Endothelial cell of umbilical vein (primary cell): ENCODE results near the gene ACADVL. TPM values are rescaled to one million over a fixed set of nuclear protein-coding genes. Genes with fewer than 3 reads are reported as not detected.

Source experiments
- BruUV-seq: library from RNA; stranded (reverse); fragments of 400-500 nt; replicated peaks from 2 replicates; lab custom pipeline; 2021; lab: Mats Ljungman, UMichigan
- CTCF ChIA-PET: fragments of 300-600, 350-600 bp; sonication (Branson Sonifier 250); formaldehyde crosslinking; loops from one replicate; lab custom pipeline; 2021; ENCODE audit warnings: antibody characterized with exemption, inconsistent platforms; lab: Charles Lee
- POLR2A ChIA-PET: fragments of 300-600, 350-600 bp; sonication (Branson Sonifier 250); formaldehyde crosslinking; loops from one replicate; lab custom pipeline; 2021; ENCODE audit warnings: antibody characterized with exemption, inconsistent platforms; lab: Charles Lee
- DNase-seq: peaks from one replicate; pipeline ENCODE4 v3.0.0-alpha.2; 2011; ENCODE audit warnings: low read depth, low spot score
- FAIRE-seq: peaks from 2 replicates; lab custom pipeline; 2011; peaks lifted over from hg19 to GRCh38; lab: Jason Lieb, UNC
- H2AFZ ChIP-seq: 2 replicates; pipeline ENCODE4 v1.6.0; 2012; ENCODE audit warnings: low read depth, low read length, control low read depth, inconsistent platforms
- H3K27ac ChIP-seq: 2 replicates; pipeline ENCODE4 v1.5.1; 2011; ENCODE audit warnings: low read depth, mild to moderate bottlenecking, control low read depth, low read length, moderate library complexity; ENCODE audit not compliant: insufficient read depth
- H3K27me3 ChIP-seq, 2 experiments: 2 replicates each; pipeline versions ENCODE4 v1.6.0 to v1.6.1; 2011; ENCODE audit warnings: low read length in 2 of 2, mixed read lengths in 1 of 2; ENCODE audit not compliant: control insufficient read depth in 2 of 2, insufficient read depth in 2 of 2
- H3K36me3 ChIP-seq, 2 experiments: 2 replicates in 1 of 2; 3 replicates in 1 of 2; pipeline ENCODE4 v1.5.1; 2011; ENCODE audit warnings: low read length in 2 of 2, mild to moderate bottlenecking in 1 of 2, moderate library complexity in 1 of 2; ENCODE audit not compliant: control insufficient read depth in 2 of 2, insufficient read depth in 2 of 2; ENCODE audit errors: extremely low read depth in 1 of 2
- H3K4me1 ChIP-seq: 3 replicates; pipeline ENCODE4 v1.5.1; 2011; ENCODE audit warnings: mild to moderate bottlenecking, low read length; ENCODE audit not compliant: control insufficient read depth, insufficient read depth; ENCODE audit errors: extremely low read depth
- H3K4me2 ChIP-seq: 2 replicates; pipeline ENCODE4 v1.6.1; 2011; ENCODE audit warnings: low read length, control low read depth, mixed read lengths; ENCODE audit not compliant: insufficient read depth
- H3K4me3 ChIP-seq, 3 experiments: fragments of 200-600 bp in 1 of 3; sonication (generic), shearing (Covaris generic) in 1 of 3; replicated peaks in 1 of 3; 2 replicates each; pipeline ENCODE4 v1.5.1; 2011 to 2016; ENCODE audit warnings: control low read depth in 3 of 3, low read length in 3 of 3, mild to moderate bottlenecking in 2 of 3, inconsistent platforms in 1 of 3, low read depth in 1 of 3, moderate library complexity in 1 of 3; ENCODE audit not compliant: insufficient read depth in 1 of 3
- H3K79me2 ChIP-seq: 2 replicates; pipeline ENCODE4 v1.6.0; 2012; ENCODE audit warnings: low read length, inconsistent platforms; ENCODE audit not compliant: control insufficient read depth, insufficient read depth
- H3K9ac ChIP-seq: replicated peaks from 2 replicates; pipeline ENCODE3; 2011; ENCODE audit warnings: low read length, control low read depth; ENCODE audit not compliant: insufficient read depth; ENCODE audit errors: extremely low read depth
- H3K9me1 ChIP-seq: replicated peaks from 3 replicates; pipeline ENCODE4 v1.6.0; 2011; ENCODE audit warnings: mild to moderate bottlenecking, low read length; ENCODE audit not compliant: control insufficient read depth, insufficient read depth; ENCODE audit errors: extremely low read depth
- H3K9me3 ChIP-seq: replicated peaks from 2 replicates; pipeline ENCODE4 v1.5.1; 2012; ENCODE audit warnings: low read length, inconsistent platforms; ENCODE audit not compliant: control insufficient read depth, insufficient read depth
- H4K20me1 ChIP-seq: replicated peaks from 2 replicates; pipeline ENCODE3; 2011; ENCODE audit warnings: mild to moderate bottlenecking, low read length; ENCODE audit not compliant: control insufficient read depth, insufficient read depth; ENCODE audit errors: extremely low read depth
- EZH2 ChIP-seq: IDR thresholded peaks from 2 replicates; pipeline ENCODE4 v1.6.1; 2012; ENCODE audit warnings: borderline replicate concordance, low read depth, mild to moderate bottlenecking, moderate library complexity, low read length, inconsistent platforms; ENCODE audit not compliant: severe bottlenecking
- FOS ChIP-seq: IDR thresholded peaks from 2 replicates; pipeline ENCODE4 v1.6.1; 2011; ENCODE audit warnings: mild to moderate bottlenecking, low read length, moderate library complexity, borderline replicate concordance; ENCODE audit not compliant: insufficient read depth
- GATA2 ChIP-seq: IDR thresholded peaks from 2 replicates; pipeline ENCODE4 v1.7.0; 2011; ENCODE audit warnings: low read depth, mild to moderate bottlenecking, moderate library complexity, mixed read lengths, low read length; ENCODE audit not compliant: insufficient read length, insufficient read depth
- JUN ChIP-seq: IDR thresholded peaks from 2 replicates; pipeline ENCODE4 v1.6.1; 2011; ENCODE audit warnings: borderline replicate concordance, low read depth; ENCODE audit not compliant: insufficient read length, insufficient read depth
- MYC ChIP-seq: IDR thresholded peaks from one replicate; pipeline ENCODE4 v1.6.1; 2011; ENCODE audit warnings: mild to moderate bottlenecking, low read depth, low read length
- POLR2A ChIP-seq: IDR thresholded peaks from 2 replicates; pipeline ENCODE4 v1.6.1; 2012; ENCODE audit warnings: low read depth, mild to moderate bottlenecking, control low read depth, low read length
- POLR2AphosphoS5 ChIP-seq: IDR thresholded peaks from 2 replicates; pipeline ENCODE4 v1.6.1; 2012; ENCODE audit warnings: low read depth, mild to moderate bottlenecking, control low read depth, low read length, moderate library complexity; ENCODE audit not compliant: insufficient read depth
- dilution Hi-C: fragments of 300-500 bp; cut with MboI; formaldehyde crosslinking; loops from one replicate; pipeline ENCODE4 v1.15.0; 2019; ENCODE audit warnings: low sequenced_read_pairs; ENCODE audit not compliant: extremely low pct_ligation_motif_present
- intact Hi-C: fragments of 100-400 bp; cut with micrococcal nuclease; formaldehyde crosslinking; loops from one replicate; pipeline ENCODE4 v1.10.0; 2022
- polyA plus RNA-seq, 4 experiments: library from polyadenylated mRNA; depleted of rRNA in 3 of 4; stranded (reverse) in 3 of 4; unstranded in 1 of 4; fragments of >200 nt; gene quantifications; 2 replicates each; pipeline versions ENCODE4 v1.2.1 to v1.2.3, GENCODE V29; 2011 to 2012; ENCODE audit warnings: missing spikeins in 1 of 4
- total RNA-seq: library from RNA; stranded (reverse); gene quantifications from 2 replicates; pipeline ENCODE4 v1.2.3, GENCODE V29; 2021
- TF ChIP-seq, protein P1 (sequence below): IDR thresholded peaks from 2 replicates; pipeline ENCODE4 v1.6.1; 2011; ENCODE audit not compliant: insufficient read depth, insufficient read length
- TF ChIP-seq, protein P2 (sequence below), 2 donors: IDR thresholded peaks; 1 replicate in 1 of 2; 2 replicates in 1 of 2; pipeline ENCODE4 v1.5.1; 2011; ENCODE audit warnings: low read length in 2 of 2, mild to moderate bottlenecking in 2 of 2, moderate library complexity in 2 of 2, control low read depth in 1 of 2, inconsistent platforms in 1 of 2, low read depth in 1 of 2; ENCODE audit not compliant: insufficient read depth in 1 of 2; ENCODE audit errors: extremely low read depth in 1 of 2

ACADVL gene
- total and polyA plus RNA-seq, 2 donors (not counting 3 experiments of a cell fraction or from before 2014, with no cell fraction given) = 308 to 376 TPM

DNA sequence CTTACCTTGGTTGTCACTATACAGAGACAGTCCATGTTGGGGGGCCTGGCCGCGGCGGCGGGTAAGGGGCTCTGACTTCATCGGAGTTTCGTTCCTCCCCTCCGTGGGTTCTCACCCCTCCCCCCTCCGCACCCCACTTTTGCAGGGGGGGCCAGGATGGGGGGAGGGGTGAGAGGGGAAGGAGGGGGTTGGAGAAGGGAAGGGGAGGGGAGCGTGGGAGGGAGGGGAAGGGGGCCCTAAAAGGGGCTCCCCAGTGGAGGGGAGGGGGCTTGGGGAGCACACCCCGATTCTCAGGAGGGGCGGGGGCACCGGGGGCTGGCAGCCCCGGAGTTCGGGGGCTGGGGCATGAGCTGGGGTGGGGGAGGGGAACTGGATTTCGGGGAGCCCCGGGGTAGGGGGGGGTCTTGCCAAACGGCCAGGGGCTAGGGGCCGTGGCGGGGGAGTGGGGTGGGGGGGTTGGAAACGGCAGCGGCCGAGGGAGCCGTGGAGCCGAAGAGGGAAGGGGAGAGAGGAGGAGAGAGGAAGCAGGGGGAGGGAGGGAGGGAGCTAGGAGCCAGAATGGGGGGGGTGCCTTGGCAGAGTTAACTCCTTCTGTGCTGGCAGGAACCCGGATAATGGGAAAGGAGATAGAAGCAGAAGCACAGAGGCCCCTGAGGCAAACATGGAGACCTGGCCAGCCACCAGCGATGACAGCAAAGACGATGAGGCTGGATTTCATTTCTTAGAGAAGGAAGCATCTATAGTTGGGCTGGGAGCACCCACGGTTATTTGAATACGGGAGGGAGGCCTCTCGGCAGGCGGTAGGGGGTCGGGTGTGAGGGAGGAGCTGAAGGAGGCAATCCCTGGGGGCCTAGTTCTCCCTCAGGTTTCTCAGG is 2.4 kb upstream of the ACADVL start:
- ChIA-PET CTCF (interaction anchor here (0.6 to 1.0 kb wide), 4 partner anchors 17 to 175 kb away, joined by 3 to 4 read pairs (median 3); partner anchors contain the start of gene DVL2), POLR2A (interaction anchor here (0.6 to 1.4 kb wide), 3 partner anchors 22 to 196 kb away, joined by 3 to 6 read pairs (median 4); partner anchors contain the start of gene PHF23)
- Histone ChIP-seq H3K4me3 (peak overlapping the region; percentile 52 to 56 (median 54)), H3K27ac (no peak overlapping the region), H3K9me3 (no peaks in the 10 kb centered on the region), H3K4me1 (peaks cover 40% of the 10 kb centered on the region), H3K4me2 (peak overlapping the region; percentile 58), H2AFZ (peak overlapping the region; percentile 46), H3K79me2 (peaks cover 15% of the 10 kb centered on the region), H3K9me1 (no peaks in the 10 kb centered on the region), H4K20me1 (no peaks in the 10 kb centered on the region), H3K9ac (peak overlapping the region; percentile 40), H3K36me3 (peaks cover 5 to 6% of the 10 kb centered on the region in 2 experiments), H3K27me3 (no peaks in the 10 kb centered on the region)
- TF ChIP-seq JUN (no peak), EZH2 (no peak), POLR2A (no peak), GATA2 (no peak), POLR2AphosphoS5 (no peak), MYC (no peak), FOS (no peak)
- TF ChIP-seq, protein P1, sequence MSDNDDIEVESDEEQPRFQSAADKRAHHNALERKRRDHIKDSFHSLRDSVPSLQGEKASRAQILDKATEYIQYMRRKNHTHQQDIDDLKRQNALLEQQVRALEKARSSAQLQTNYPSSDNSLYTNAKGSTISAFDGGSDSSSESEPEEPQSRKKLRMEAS = no peak
- TF ChIP-seq, protein P2, sequence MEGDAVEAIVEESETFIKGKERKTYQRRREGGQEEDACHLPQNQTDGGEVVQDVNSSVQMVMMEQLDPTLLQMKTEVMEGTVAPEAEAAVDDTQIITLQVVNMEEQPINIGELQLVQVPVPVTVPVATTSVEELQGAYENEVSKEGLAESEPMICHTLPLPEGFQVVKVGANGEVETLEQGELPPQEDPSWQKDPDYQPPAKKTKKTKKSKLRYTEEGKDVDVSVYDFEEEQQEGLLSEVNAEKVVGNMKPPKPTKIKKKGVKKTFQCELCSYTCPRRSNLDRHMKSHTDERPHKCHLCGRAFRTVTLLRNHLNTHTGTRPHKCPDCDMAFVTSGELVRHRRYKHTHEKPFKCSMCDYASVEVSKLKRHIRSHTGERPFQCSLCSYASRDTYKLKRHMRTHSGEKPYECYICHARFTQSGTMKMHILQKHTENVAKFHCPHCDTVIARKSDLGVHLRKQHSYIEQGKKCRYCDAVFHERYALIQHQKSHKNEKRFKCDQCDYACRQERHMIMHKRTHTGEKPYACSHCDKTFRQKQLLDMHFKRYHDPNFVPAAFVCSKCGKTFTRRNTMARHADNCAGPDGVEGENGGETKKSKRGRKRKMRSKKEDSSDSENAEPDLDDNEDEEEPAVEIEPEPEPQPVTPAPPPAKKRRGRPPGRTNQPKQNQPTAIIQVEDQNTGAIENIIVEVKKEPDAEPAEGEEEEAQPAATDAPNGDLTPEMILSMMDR (IDR thresholded peaks at IDR 0.05; ENCODE audit: extremely low read depth in 1 of 2, insufficient read depth in 1 of 2, low read depth in 1 of 2, low read length in 2 of 2) = no peak
- dilution Hi-C loops (no loop called here), intact Hi-C loops (no loop called here)
- peak; percentile 53 for DNase-seq
- peak; percentile 69 for FAIRE-seq
- no TSS peak for BruUV-seq
